Cardiac muscle cell (in vitro differentiated cells and primary cell): ENCODE results near the gene BLOC1S2. TPM values are rescaled to one million over a fixed set of nuclear protein-coding genes. Genes with fewer than 3 reads are reported as not detected.

Source experiments
- DNase-seq, 2 donors: peaks; one replicate each; pipeline versions ENCODE4 v3.0.0 to v3.0.0-alpha.2; 2010 to 2017; ENCODE audit warnings: low read depth in 1 of 2, low spot score in 1 of 2
- H3K27ac ChIP-seq: fragments of 200-600 bp; sonication (generic); 2 replicates; pipeline ENCODE4 v1.5.1; 2016
- H3K27me3 ChIP-seq: fragments of 200-600 bp; sonication (generic); 2 replicates; pipeline ENCODE4 v1.6.0; 2016; ENCODE audit warnings: control low read depth
- H3K36me3 ChIP-seq: fragments of 200-600 bp; sonication (generic); 2 replicates; pipeline ENCODE4 v1.5.1; 2016; ENCODE audit warnings: control low read depth
- H3K4me1 ChIP-seq: fragments of 200-600 bp; sonication (generic); 2 replicates; pipeline ENCODE4 v1.8.1; 2017; ENCODE audit warnings: low read depth, mild to moderate bottlenecking, mixed run types
- H3K4me3 ChIP-seq: fragments of 200-600 bp; sonication (generic); 2 replicates; pipeline ENCODE4 v1.5.1; 2016; ENCODE audit warnings: mild to moderate bottlenecking
- H3K9me3 ChIP-seq: fragments of 200-600 bp; sonication (generic); 2 replicates; pipeline ENCODE4 v1.5.1; 2017; ENCODE audit warnings: low read depth, mild to moderate bottlenecking, control low read depth
- polyA plus RNA-seq: library from polyadenylated mRNA; unstranded; fragments of >200 nt; fragmentation: Nextera tagmentation; extraction: Ambion mirVana; gene quantifications from 2 replicates; pipeline ENCODE4 v1.2.1, GENCODE V29; 2016
- total RNA-seq: library from RNA; depleted of rRNA; stranded (reverse); fragments of >200 nt; gene quantifications from 2 replicates; pipeline ENCODE4 v1.2.3, GENCODE V29; 2016
- TF ChIP-seq, protein P1 (sequence below): IDR thresholded peaks from 2 replicates; pipeline ENCODE4 v1.5.1; 2012; ENCODE audit warnings: low read depth, mild to moderate bottlenecking, low read length

The BLOC1S2 gene
- total RNA-seq (14.7 and 22.1 TPM in 2 replicates), polyA plus RNA-seq (32.5 and 52.0 TPM in 2 replicates)

DNA sequence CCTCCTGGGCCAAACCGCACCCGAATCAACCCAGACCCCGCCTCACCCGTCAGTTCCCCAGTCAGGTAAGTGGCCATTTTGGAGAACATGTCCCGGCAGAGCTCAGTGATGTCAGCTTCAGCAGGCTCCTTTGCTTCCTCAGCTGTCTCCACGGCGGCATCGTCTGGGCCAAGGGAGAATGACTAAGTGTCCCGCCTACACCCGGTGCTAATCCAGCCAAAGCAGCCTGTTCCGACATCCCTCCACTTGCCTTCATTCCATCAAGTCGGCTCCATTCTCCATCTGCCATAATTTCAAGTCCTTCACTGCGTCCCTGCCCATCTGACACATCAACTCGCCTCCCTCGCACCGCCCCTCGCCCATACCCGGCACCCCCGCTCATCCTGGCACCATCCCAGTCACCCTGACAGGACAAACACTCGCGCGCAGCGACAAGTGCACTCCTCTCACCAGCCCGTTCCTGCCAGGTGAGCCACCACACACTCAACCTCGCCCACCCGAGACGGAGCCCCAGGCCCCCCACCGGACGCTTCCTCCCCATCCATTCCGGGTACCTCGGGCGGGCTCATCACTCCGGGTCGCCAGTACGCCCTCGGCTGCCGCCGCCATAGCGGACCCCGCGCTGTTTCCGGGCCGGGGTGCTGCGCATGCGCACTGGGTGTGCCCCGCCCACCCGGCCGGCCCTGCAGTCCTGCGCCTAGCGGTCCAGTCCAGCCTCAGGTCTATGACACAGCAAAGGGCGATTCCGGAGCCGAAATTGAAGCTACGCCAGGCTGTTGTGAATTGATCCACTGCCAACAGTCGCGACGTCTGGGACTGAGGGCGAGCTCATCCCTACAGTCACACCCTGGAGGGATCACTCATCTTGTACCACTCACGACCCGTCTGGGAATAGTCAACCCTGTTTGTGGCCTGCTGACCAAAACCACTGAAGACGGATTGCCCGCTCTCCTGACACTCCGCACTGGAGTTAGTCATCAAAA lies at the start of gene BLOC1S2:
BLOC1S2 (minus strand) TSS at position 630 of the 983 bp plus-strand sequence; CDS start at position 609, 21 bp downstream.
- H3K36me3 ChIP-seq: no peaks in the 10 kb centered on the region
- TF ChIP-seq, protein P1, sequence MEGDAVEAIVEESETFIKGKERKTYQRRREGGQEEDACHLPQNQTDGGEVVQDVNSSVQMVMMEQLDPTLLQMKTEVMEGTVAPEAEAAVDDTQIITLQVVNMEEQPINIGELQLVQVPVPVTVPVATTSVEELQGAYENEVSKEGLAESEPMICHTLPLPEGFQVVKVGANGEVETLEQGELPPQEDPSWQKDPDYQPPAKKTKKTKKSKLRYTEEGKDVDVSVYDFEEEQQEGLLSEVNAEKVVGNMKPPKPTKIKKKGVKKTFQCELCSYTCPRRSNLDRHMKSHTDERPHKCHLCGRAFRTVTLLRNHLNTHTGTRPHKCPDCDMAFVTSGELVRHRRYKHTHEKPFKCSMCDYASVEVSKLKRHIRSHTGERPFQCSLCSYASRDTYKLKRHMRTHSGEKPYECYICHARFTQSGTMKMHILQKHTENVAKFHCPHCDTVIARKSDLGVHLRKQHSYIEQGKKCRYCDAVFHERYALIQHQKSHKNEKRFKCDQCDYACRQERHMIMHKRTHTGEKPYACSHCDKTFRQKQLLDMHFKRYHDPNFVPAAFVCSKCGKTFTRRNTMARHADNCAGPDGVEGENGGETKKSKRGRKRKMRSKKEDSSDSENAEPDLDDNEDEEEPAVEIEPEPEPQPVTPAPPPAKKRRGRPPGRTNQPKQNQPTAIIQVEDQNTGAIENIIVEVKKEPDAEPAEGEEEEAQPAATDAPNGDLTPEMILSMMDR: no peak
- H3K27ac ChIP-seq: peak within 1 kb of the TSS; percentile 2

DNA sequence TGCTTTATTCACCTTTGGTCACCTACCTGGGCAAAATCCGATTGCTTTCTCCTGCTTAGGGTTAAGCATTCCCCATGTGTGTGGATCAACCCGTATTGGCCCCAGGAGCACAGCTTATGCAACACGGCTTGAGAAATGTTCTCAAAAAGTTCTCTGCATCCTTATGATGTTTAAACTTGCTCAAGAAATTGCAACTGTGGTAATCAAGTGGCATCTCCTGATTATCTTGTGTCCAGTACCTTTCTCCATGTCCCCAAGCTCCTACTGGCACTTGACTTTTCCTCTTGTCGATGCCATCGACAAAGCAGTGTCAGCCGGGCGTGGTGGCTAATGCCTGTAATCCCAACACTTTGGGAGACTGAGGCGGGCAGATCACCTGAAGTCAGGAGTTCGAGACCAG lies 48.3 kb upstream of the BLOC1S2 start:
- TF ChIP-seq, protein P1: no peak
- no peaks in the 10 kb centered on the region for H3K36me3 ChIP-seq

More for the DNA sequence above, at the start of gene BLOC1S2:
- Histone ChIP-seq H3K4me3 (peak within 1 kb of the TSS; percentile 67), H3K9me3 (no peaks in the 10 kb centered on the region), H3K27me3 (peaks cover 6% of the 10 kb centered on the region), H3K4me1 (no peaks in the 10 kb centered on the region)
- DNase-seq: peak; percentile 87 to 90

DNA sequence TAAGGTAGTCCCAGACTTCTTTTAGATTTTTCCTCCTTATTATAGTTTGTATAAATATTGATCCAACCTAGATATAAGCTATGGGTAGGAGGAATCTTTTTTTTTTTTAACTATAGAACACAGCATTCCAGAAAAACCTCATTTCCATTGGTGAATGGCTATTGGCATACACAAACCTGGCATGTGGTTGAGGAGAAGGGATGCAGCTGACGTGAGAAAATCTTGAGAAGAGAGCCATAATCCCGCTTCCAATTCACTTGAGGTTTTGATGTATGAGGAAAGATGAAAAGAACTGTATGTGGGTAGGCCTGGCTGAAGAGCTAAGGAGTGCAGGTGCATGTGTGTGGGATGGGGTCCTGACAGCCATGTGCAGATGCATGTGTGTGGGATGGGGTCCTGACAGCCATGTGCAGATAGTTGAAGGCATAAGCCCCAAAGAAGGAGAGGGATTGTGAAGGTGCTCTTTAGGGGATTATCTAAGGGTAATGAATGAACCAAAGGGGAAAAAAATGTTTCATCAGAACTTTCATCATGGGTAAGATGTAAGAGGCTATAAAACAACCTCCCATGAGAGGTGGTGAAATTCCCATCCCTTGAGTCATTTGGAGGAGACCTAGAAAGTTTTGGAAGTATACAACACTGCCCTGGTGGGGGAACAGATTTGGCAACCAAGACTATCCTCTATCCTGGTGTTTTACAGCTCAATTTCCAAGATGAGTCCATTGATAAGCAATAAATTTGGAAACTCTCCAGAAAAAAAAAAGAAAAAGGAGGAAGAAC lies 47.4 kb upstream of the BLOC1S2 start:
- no peak overlapping the region for H3K4me3 ChIP-seq
- H3K4me1 ChIP-seq: no peaks in the 10 kb centered on the region
- no peaks in the 10 kb centered on the region for H3K36me3 ChIP-seq
- no peaks in the 10 kb centered on the region for H3K9me3 ChIP-seq
- H3K27ac ChIP-seq: no peak overlapping the region
- TF ChIP-seq, protein P1: no peak
- DNase-seq: peak in 1 of 2 donors; percentile 22
- peaks cover 18% of the 10 kb centered on the region for H3K27me3 ChIP-seq

More for the DNA sequence above, 48.3 kb upstream of the BLOC1S2 start:
- H3K27me3 ChIP-seq: peaks cover 14% of the 10 kb centered on the region
- H3K9me3 ChIP-seq: no peaks in the 10 kb centered on the region
- no peaks in the 10 kb centered on the region for H3K4me1 ChIP-seq
- no peak overlapping the region for H3K27ac ChIP-seq
- no peak overlapping the region for H3K4me3 ChIP-seq
- DNase-seq: no peak

DNA sequence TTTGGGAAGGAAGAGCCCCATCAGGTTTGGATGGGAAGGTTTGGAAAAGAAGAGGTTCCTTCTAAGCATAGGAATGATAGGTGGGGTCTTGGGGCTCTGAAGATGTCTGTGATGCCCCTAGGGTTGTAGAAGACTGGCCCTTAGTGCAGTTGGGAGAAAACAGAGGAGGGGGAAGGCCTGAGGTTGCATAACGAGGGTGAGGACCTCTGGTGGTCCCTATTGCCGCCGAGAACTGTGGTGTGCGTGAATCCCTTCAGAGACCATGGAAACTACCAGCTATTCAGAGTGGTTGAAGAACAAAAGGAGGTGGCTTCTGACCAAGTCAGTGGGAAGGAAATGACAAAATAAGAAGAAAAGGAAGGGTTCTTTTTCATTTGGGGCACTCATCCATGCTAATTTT lies 46.6 kb upstream of the BLOC1S2 start:
- H3K4me1 ChIP-seq: no peaks in the 10 kb centered on the region

DNA sequence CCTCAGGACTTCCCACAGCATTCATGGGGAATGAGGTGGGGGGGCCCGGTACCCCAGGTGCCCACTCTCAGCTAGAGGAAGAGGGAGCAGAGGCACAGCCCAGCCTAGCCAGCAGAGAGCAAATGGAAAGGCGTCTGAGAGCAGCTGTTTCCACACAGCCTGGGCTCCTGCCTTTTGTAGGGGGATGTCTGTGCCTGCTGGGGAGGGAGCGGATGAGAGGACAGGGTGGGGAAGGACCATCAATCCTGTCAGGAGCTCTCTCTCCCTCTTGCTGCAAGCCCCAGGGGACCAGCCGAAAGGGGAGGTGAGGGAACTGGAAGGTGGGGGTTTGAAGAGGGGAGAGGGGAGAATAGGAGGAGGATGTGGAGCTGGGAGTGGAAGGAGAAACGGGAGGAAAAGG lies 43.6 kb upstream of the BLOC1S2 start, which contains the start of gene PKD2L1:
PKD2L1 (minus strand) TSS at position 150 of the 400 bp plus-strand sequence; CDS start at position 25, 125 bp downstream.
- TF ChIP-seq, protein P1: no peak
- Histone ChIP-seq H3K27me3 (peaks cover 22% of the 10 kb centered on the region), H3K9me3 (no peaks in the 10 kb centered on the region), H3K36me3 (no peaks in the 10 kb centered on the region), H3K4me3 (no peak within 1 kb of the TSS), H3K4me1 (no peaks in the 10 kb centered on the region), H3K27ac (no peak within 1 kb of the TSS)
- no peak for DNase-seq

More for the DNA sequence above, 46.6 kb upstream of the BLOC1S2 start:
- peaks cover 18% of the 10 kb centered on the region for H3K27me3 ChIP-seq
- TF ChIP-seq, protein P1: no peak
- H3K4me3 ChIP-seq: no peak overlapping the region
- DNase-seq: no peak
- no peak overlapping the region for H3K27ac ChIP-seq
- no peaks in the 10 kb centered on the region for H3K9me3 ChIP-seq
- no peaks in the 10 kb centered on the region for H3K36me3 ChIP-seq
